HG03558 (cell line): Measurements from ENCODE around the gene CSNK2A1.
"Not testable (repeated sequence)": the region's sequence is repeated elsewhere in the genome, so short reads cannot be mapped to it uniquely, and the experiment has no call there.

Experiments used
- ATAC-seq: cut with Tn5 transposase; IDR thresholded peaks from one replicate; pipeline ENCODE4 v1.9.1; 2021; ENCODE audit warnings: moderate number of reproducible peaks; ENCODE audit not compliant: unreplicated experiment; ENCODE audit errors: extremely low read depth

The CSNK2A1 gene

DNA sequence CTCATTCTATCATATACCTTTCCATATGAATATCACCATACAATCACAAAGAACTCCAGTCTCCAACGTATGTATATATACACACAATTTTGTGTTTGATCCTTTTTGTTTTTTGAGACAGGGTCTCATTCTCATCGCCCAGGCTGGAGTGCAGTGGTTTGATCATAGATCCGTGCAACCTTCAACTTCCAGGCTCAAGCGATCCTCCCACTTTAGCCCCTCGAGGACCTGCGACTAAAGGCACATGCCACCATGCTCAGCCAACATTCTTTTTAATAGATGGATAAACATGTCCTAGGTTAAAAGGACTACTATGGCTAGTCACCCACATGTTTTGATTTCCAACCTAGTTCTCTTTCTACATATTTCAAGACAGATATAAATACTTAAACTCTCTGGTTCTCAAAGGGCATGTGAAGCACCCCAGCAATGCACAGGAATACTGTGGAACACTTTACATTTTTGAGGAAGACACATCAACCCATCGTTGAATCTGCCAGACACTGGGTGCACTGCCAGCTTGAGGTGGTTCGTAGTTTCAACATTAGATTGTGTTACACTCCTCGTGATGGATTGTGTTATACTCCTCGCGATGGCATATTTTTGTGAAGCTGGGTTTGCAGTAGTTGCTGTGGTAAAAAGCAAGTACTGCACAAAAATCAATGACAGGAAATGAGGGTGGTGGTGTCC is 40.4 kb downstream of the CSNK2A1 start:
- no peak for ATAC-seq

DNA sequence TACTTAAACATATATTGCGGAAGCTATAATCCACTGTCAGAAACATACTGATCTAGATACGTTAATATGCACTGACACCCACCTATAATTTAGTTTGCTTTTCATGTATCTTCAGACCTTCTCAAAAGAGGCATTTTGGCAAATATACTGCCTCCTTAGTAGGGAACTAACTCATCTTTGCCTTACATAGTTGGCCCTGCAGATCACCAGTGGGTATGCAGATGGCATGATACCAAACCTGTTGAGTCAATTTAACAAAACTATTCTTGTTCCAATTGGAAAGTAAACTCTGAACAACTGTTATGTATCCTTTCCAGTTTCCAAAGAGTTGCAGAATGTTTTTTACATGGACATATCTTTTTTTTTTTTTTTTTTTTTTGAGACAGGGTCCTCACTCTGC is 45.6 kb downstream of the CSNK2A1 start:
- no peak for ATAC-seq

DNA sequence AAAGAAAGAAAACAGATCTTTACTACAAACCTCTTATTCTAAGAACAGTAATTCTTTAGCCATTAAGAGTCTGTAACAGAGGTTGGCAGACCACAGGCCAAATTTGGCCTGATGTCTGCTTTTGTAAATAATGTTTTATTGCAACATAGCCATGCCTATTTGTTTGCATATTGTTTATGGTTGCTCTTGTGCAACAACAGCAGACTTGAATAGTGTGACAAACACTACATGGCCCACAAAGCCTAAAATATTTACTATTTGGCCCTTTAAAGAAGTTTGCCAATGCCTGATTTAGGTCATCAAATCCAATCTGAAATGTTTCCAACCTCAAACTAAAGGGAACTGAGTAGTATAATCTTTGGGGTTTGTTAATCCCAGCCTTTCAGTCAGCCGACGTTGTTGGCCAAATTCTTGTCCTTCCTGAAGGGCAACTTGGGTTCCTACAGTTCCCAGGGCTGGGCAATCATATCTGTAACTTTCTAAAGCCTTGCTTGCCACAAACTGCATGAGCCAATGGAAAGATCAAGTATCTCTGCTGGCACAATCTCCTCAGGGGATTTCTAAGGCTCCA is 47.4 kb downstream of the CSNK2A1 start:
- ATAC-seq = no peak

DNA sequence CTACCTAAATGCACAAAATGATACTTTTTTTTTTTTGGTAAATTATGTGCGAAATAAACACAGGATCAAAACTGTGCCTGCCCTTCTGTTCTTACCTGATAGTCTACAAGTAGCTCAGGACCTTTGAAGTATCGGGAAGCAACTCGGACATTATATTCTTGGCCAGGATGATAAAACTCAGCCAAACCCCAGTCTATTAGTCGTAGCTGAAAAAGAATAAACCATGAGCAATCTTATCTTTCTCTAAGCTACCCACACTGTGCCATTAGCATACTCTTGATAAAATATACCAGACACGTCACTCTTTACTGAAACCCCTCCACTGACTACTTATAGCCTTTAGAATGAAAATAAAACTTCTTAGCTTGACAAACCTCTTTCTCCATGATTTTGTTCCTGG is 51.4 kb downstream of the CSNK2A1 start:
- no peak for ATAC-seq

DNA sequence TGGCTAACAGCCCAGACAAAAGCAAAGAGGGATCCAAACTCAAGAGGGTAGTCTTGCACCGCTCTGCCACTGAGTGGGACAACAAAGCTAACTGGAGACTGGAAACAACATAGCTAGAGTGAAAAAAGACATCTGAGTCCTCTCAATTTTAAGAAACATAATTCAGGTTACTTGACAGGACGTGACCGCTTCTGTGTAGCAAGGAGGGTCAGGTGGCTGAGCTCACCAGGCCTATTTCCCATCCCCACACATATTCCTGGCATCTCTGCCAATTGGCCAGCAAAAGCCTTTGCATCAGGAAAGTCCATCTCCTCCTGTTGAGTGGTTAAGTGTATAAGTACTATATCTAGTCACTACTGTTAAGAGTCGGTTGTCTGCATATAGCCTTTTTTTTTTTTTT is 55.9 kb downstream of the CSNK2A1 start:
- ATAC-seq = no peak

DNA sequence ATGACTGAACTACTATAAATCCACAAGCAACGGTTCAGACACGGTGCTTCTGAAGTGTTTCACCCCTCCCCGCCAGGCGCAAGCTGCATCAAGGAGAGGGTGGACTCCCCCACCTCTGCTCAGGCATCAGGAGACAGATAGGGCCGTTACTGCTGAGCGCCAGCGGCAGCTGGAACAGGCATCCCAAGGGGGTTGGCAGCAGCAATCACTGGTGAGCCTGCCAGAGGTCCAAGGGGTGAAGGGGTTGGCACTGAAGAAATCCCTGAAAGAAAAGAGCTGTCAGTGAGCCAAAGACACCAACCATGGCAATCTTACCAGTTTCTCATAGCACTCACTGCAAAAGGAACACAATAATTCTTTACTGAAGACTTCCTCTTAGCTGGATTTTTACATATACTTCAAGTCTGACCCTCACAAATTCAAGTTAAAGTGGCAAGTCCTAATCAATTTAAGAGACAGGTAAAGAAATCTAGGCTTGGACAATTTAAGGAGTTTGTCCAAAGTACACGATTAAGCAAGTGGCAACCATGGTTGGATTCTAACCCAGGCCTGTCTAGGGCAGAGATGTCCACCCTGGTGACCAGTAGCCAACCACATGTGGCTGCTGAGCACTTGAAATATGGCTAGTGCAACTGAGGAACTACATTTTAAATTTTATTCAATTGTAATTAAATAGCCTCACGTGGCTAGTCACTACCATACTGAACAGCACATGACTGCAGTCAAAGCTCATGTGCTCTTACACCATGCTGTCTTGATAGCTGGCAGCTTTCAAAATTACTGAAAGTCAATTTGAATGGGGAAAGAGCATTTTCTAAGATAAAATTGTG is 59.6 kb downstream of the CSNK2A1 start:
- no peak for ATAC-seq

DNA sequence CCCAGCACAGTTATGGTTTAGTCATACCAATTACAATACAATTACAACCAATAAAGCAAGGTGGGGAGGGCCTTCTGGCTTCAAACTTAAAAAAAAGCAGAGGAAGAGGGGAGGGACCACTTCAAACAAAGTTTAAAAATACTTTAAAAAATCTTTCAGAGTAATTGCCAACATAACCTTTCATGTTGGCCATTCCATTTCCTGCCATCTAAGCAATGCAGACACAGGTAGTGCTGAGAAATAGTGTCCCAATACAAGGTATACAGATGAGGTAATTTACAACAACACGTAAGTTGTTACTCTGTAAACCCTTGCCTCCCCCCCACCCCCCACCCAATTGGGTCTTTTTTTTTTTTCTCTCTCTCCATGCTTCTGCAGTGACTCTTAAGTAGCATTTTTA is 62.4 kb downstream of the CSNK2A1 start:
- no peak for ATAC-seq

DNA sequence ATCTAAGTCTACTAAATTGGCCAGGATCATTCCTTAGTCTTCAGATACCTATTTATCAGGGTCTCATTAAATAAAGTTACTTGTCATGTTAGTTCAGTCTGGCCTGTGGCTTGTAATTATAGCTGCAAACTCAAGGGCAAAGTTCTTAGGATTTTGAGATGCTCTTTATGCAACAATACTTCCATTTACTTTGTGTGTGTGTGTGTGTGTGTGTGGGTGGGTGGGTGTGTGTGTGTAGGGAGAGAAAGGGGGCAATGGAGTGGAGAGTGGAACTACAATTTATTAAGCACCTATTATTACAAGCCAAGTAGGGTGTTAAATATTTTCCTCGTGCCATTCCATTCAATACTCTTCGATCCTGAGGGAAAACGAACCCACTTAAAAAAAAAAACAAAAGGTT is 63.5 kb downstream of the CSNK2A1 start:
- ATAC-seq = no peak

DNA sequence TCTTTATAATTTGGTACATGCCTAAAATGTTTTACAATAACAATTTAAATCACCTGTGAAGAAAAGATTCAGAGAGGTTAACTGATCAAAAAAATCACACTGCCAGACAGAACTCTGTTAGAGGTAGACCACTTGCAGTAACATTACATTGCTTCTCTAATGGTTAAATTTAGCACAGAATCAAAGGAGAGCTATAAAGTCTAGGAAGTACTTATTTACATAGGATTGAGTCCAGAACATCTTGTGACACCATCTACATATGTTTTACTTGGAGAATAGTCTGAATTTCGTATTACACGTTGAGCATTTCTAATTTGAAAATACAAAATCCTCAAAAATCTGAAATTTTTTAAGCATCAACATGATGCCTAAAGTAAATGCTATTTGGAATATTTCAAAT is 64.1 kb downstream of the CSNK2A1 start:
- no peak for ATAC-seq

DNA sequence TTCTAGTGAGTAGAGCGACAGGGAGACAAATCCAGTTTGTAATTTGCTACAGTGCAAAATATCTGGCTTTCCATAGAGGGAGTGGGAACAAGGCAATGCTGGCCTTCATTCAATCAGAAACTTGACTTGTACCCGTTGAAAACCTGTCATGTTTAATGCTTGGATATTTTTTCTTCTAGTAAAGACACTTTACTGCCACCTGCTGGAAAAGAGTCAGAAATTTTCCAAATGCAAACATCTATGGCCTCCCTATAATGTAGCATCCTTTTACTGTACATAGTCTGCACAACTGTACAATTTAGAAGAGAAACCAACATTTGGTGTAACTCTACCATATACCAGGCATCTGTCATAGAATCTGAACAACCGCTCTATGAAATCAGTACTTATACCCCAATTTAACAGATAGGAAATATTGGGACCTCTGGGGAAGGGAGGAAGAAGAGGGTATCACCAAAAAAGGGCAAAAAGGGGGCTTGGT is 64.6 kb downstream of the CSNK2A1 start:
- ATAC-seq = no peak

DNA sequence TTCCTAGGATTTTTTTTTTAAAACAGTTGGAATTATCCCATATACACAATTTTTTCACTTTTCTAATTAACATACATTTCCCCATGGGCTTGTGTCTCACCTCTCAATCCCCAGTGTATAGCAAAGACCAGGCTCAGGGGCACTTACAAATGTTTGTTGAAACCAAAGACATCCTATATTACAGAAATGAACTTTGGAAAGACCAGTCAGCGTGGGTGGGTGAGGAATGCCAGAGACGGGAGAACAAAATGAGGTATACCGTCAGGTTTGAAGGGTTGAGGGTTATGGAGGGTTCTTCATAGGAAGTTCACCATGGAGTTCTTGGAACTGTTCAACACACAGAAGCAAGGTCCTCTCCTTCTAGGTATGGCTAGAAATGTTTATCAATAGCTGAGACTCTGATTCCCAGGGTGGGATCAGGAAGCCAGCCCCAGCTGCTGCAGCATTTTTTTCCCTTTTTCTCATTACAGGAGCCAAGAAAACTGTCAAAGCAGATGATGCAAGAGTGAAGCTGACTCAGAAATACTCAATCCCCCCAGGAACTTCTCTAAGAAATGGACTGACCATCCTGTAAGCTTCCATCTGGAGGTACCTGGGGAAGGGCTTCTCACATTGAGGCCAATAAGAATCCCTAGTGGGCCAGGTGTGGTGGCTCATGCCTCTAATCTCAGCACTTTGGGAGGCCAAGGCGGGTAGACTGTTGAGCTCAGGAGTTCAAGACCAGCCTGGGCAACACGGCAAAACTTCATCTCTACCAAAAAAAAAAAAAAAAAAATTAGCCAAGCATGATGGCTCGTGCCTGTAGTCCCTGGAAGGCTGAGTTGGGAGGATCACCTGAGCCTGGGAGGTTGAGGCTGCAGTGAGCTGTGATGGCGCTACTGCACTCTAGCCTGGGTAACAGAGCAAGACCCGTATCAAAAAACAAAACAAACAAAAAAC is 65.3 kb downstream of the CSNK2A1 start:
- no peak for ATAC-seq

DNA sequence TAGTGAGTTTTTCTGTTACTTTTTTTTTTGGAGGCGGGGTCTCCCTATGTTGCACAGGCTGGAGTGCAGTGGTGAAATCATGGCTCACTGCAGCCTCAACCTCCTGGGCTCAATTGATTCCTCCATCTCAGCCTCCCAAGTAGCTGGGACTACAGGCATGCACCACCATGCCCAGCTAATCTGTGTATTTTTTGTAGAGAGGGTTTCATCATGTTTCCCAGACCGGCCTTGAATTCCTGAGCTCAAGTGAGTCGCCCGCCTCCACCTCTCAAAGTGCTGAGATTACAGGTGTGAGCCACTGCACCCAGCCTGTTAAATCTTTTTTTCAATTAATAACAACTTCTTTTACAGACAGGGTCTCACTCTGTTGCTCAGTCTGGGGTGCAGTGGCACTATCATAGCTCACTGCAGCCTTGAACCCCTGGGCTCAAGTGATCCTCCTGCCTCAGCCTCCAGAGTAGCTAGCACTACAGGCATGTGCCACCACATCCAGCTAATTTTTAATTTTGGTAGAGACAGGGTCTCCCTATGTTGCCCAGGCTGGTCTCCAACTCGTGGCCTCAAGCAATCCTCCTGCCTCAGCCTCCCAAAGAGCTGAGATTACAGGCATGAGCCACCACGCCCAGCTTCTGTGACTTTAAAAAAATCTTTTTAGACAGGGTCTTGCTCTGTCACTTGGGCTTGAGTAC is 66.9 kb downstream of the CSNK2A1 start:
- ATAC-seq = not testable (repeated sequence)

DNA sequence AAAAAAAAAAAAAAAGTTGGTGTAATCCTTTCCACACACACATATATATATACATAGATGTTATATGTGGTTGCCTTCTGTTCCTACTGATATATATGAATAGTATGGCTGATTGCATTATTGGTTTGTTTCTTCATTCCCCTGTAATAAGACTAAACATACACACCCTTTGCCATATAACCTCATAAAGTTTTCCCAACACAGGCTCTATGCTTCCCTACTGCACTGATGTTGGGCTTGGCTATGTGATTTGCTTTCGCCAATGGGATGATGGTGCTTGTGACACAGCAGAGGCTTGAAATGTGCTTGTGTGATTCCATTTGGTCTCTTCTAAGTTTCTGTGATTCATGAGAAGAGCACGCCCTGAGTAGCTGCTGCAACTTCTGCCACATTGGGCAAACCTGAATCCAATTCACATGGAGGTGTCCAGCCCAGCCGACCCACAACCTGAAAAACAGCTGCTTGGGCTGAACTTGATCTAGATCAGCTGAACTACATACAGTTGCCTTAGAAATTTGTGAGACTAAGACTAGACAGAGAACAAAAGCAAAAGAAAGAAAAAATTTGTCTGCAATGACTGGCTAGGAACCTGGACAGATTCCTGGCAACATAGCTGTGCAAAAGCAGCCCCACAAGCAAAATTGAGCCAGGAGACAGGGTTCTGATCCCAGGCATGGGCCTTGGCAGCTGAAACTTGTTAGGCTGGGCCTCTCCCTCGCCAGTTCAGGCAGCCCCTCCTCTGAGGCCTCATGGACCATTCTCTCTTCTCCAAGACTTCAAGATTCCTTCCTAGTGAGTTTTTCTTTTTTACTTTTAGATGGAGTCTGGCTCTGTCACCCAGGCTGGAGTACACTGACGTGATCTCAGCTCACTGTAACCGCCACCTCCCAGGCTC is 67.9 kb downstream of the CSNK2A1 start:
- no peak for ATAC-seq

DNA sequence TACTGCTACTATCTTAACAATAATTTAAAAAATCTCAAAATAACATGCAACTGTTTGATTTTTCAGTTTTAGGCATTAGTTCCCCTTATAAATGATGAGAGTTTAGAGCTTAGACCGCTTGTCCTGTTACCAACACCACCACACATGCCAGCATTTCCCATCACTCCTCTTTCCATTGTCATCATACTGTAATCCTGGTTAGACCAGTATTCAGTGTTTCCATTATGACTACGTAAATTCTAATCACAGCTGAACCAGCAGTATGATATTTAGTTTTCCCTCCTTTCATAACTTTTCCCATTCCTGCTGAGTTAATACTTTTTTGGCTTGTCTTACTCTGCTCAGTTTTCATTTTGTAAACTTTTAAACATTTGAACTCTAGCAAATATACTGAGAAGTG is 69.0 kb downstream of the CSNK2A1 start:
- ATAC-seq = no peak

DNA sequence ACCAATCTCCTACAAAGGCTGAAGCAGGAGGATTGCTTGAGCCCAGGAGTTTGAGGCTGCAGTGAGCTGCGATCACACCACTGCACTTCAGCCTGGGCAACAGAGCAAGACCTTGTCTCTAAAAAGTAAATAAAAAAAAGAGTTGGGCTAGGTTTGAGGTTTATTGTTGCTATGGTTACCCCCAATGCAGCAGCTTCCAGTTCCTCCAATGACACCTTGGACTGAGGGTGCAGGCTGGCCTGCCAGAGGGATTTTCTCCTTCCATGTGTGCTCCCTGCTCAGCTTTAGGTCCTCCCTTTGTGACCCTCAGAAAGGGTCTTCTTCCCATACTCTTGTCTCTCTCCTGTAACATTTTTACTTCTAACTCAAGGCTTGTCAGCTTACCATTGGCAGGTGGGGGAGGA is 70.7 kb downstream of the CSNK2A1 start:
- no peak for ATAC-seq

DNA sequence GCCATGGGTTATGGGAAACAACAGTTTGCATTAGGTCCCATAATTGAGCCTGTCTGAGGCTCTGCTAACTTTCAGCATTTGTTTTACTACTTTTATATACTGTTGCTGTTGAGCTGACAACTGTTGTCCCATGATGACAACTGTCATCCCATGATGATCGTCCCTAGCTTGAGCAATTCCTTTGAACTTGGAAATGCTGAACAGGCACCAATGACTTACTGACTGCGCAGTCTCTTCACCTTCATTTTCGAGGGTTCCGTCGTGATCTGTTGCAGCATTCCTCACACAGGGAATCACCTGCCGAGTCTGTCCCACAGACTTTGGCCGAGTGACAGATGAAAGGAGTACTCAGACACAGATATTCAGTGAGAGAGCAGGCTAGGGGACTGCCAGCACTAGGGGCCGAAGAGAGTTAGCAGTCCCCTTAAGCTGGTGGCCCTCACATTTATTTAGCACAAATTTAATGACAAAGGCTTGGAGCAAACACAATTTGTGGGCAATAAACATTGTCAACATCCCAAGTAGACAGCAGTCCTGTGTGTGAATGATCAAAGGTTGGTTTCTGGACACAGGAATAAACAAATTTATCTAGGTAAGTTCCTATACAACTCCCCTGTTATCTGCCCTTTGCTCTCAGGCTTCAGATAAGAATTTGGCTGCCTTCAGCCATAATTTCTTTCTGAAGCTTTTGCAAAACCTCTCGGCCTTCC is 71.3 kb downstream of the CSNK2A1 start:
- no peak for ATAC-seq

DNA sequence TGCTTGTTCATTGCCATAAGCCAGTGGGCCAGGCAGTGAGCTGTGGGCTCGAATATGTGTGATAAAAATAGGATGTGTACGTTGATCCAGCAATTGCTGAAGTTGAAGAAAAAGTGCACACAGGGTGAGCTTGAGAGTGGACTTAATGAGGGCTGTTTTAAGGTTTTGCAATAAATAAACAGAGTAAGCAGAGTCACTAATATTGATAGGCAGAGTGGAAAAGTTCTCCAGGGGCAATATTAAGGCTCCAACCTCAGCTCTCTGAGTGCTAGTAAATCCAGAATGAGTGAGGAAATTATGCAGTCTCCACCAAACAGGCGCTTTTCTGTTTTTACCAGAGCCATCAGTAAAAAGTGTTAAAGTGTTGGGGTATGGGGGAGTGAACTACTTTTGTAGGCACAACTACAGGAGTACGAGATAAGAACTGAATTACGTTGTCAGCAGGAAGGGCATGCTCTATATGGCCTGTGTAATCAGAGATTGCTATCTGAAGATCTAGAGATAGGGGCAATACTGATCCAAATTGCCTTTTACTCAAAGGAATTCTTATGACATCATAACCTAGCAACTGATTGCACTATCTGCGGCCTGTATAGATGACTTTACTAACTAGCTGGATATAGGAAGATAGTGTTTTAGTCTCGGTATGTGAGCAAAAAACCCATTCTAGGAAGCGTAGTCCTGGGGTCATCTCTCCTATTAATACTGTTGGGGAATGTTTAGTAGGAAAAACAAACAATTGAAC is 73.7 kb downstream of the CSNK2A1 start:
- no peak for ATAC-seq
